G401 (cell line): ENCODE data around the gene OPCML. TPM values are rescaled to one million over a fixed set of nuclear protein-coding genes. Genes with fewer than 3 reads are reported as not detected.
A peak's percentile ranks its signal among the peaks of the same experiment; 100 is the strongest.

Experiments
- DNase-seq: peaks from one replicate; pipeline ENCODE4 v3.0.0-alpha.2; 2015; ENCODE audit warnings: low spot score
- in situ Hi-C: cut with HindIII; loops from 2 replicates; pipeline ENCODE4 v1.10.0; 2016; ENCODE audit warnings: low sequenced_read_pairs, mixed read lengths
- total RNA-seq: library from RNA; depleted of rRNA; stranded (reverse); fragments of >200 nt; shearing (Covaris generic); gene quantifications from 2 replicates; pipeline ENCODE4 v1.2.3, GENCODE V29; 2014

The OPCML gene
- total RNA-seq, 1 experiment from 2014 or later, result not detected

GRCh38 chr11:133133050-133133449 lies 399.3 kb downstream of the OPCML start:
- in situ Hi-C loops, result no loop called here
- DNase-seq, result no peak

DNA sequence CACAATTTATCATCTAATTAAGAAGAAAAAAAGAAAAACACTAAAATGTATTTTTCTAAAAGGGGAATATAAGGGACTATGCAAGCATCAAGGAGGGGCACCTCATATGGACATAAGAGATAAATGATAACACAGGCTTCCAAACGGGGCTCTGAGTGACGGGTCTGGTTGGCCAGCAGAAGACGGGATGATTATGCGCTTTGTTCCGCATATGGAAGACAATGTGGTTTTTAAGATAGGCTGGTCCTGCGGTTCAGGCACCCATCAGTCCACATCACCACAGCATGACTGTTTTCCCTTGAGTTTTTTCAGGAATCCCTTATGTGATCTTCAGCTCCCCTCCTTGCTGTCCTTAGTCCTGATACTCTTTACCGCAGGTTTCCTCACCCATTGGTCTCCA lies 404.6 kb downstream of the OPCML start:
- in situ Hi-C loops, result no loop called here
- no peak for DNase-seq

DNA sequence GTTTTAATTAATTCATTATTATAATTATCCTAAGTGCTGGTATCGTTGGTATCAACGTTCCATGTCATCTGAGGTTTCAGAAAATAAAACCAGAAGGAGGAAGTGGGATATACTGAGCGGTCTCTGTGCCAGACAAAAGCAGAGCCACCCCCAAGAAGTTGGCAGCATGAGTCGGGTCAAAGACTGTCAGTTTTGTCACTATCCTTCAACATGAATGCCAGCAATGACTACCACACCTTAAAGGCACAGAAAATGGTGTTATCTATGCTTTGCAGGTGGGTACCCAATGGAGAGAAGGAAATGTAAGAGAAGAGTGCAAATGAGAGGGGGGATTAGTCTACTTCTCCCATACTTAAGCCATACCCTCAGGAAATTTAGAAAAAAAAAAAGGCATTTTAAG lies 408.5 kb downstream of the OPCML start:
- DNase-seq, result no peak
- in situ Hi-C loops, result no loop called here

GRCh38 chr11:133123366-133123765 lies 408.9 kb downstream of the OPCML start:
- in situ Hi-C loops, result no loop called here
- DNase-seq, result peak; percentile 55

DNA sequence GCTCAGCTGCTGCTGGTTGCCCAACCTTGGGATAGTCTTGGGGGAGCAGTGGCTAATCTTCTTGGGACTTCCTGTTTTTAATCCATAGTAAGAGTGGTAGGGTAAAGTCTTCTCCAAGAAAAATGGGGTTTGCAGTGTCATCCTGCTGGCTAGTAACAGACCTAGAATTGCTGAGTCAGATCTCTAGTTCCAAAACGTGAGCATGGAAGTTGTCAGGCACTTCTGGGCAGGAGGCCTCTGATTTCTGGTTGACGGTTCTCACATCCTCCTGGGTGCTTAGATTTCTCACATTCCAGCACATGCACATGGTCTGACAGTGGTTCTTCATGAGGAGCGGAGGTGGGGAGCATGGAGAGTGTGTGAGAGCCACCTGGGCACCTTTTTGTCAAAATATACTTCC lies 410.0 kb downstream of the OPCML start:
- DNase-seq, result no peak
- in situ Hi-C loops, result no loop called here

DNA sequence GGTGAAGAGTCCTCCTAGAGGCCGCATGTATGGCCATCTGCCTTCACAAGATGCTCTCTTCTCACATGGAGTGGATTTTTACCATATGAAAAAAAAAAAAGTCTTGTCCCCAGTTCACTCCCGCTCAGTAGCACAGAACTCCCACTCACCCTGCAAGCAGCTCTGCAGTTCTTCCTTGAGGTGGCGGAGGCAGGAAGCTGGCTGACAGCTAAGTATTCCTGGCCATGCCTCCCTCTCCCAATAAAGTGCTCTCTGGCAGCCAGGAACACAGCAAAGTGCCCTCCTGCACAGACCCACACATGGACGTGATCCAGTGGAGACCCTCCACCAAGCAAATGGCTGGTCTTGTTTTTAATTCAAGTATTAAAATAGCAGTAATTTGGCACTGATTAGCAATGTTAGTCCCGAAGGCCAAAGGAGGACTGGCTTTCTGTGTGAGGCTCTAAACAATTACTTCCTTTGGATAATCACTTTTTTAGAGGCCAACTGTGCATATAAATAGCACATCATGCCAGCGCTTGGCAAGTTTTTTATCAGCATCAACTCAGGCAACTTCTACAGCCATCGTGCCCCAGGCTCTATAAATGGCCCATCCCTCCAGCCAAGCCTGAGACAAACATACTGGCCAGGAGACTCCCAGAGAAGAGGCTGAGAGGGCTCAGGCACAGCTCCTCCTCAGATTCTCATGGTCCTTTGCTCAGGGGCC lies 413.6 kb downstream of the OPCML start:
- DNase-seq, result no peak
- in situ Hi-C loops, result no loop called here

DNA sequence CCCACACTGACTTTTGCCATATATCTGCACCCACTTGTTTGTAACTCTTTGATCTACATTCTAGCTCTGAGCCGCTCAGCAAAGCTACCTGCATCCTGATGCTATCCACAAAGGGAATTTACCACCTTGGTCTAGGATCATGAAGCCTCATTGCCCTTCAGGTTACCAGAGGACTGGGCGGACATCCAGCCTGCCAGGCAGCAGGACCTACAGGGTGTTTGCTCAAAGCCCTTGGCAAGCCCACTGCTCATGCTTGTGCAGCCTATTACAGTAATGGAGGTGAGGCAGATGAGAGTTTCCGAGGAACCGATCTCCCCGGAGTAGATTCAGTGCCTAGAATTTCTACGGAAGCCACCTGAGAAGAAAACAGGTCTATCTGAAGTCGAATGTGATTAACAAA lies 417.2 kb downstream of the OPCML start:
- DNase-seq, result peak; percentile 47
- in situ Hi-C loops, result no loop called here

DNA sequence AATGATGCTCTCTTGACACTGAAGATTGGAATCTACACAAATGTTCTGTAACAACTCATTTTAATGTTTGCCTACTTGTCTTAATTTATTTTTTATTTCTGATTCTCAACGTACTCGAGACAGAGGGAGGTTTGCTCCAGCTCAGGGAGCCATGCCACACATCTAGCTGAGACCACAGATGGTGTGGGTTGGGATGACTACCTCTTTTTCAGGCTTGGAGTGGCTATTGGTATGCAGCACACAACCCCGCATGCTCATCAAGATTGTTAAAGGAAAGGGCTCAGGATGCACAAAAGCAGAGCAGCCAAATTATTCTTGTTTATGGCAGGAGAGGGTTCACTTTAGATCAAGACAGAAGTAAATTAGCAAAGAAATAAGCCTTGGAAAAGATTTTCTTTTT lies 424.5 kb downstream of the OPCML start:
- peak; percentile 23 for DNase-seq
- in situ Hi-C loops, result no loop called here

GRCh38 chr11:133107136-133107535 lies 425.2 kb downstream of the OPCML start:
- in situ Hi-C loops, result no loop called here
- DNase-seq, result no peak

DNA sequence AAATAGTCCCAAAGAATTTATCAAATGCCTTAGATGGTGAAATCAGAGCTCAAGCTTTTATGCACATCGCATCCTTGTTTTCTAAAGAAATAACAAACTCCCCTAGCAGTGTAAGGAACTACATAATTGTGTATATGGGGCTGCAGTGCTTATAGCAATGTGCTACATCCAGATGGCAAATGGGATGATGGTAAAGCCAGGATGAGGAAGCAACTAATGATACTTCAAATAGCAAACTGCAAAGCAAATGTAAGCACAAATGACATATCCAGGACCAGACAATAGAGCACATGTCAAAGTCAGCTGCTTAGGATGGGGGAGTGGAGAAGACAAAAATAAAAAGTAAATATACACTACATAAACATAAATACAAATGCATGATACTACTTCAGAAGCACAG lies 425.9 kb downstream of the OPCML start:
- in situ Hi-C loops, result no loop called here
- no peak for DNase-seq

DNA sequence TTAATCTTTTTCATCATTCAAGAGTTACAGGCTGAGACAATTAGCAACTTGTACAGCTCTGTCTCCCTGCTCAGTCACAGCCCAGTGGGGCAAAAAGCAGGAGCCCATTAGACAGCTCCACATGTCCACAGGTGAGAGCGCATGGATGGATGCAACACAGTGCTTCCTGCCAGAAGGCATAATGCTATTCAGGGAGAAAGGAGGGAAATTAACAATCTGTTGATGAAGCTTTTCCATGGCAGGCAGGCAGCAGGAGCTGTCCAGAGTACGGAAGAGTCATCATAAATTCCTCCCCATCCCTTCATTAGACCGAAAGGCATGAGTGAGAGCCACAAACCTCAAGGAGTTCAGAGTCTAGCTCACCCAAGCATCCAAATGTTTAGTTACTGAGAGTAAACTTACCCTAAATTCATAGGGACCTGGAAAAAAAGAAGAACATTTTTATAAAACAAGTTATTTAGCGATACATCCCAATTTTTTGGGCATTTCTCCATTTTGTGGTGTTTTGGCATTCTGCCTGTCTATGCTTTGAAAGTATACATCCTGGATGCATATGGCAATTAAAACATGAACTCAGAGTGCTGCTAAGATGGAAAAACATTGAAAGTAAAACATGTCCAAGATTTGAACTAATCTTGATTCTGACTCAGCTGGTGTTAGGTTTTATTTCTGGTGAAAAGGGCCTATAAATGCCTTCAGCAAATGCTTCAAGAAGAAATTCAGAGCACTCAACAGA lies 428.1 kb downstream of the OPCML start:
- DNase-seq, result peak; percentile 81
- in situ Hi-C loops, result no loop called here

DNA sequence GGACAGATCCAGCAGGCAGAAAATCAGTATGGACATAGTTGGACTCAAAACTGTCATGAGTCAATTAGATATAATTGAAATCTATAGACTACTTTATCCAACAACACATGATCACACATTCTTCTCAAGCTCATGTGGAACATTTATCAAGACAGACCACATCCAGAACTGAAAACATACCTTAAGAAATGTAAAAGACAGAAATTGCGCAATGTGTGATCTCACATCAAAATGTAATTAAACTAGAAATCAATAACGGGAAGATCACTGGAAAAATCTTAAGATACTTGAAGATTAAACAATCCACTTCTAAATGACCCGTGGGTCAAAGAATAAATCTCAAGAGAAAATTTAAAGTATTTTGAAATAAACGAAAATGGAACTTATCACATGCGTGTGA lies 435.3 kb downstream of the OPCML start:
- in situ Hi-C loops, result no loop called here
- DNase-seq, result no peak

GRCh38 chr11:133086518-133086917 lies 445.8 kb downstream of the OPCML start:
- in situ Hi-C loops, result no loop called here
- DNase-seq, result no peak

- peak; percentile 49 for DNase-seq
- in situ Hi-C loops, result no loop called here
Measured at GRCh38 chr11:133082841-133083488, 449.3 kb downstream of the OPCML start.

GRCh38 chr11:133082453-133082781 lies 449.9 kb downstream of the OPCML start:
- DNase-seq, result no peak
- in situ Hi-C loops, result no loop called here

DNA sequence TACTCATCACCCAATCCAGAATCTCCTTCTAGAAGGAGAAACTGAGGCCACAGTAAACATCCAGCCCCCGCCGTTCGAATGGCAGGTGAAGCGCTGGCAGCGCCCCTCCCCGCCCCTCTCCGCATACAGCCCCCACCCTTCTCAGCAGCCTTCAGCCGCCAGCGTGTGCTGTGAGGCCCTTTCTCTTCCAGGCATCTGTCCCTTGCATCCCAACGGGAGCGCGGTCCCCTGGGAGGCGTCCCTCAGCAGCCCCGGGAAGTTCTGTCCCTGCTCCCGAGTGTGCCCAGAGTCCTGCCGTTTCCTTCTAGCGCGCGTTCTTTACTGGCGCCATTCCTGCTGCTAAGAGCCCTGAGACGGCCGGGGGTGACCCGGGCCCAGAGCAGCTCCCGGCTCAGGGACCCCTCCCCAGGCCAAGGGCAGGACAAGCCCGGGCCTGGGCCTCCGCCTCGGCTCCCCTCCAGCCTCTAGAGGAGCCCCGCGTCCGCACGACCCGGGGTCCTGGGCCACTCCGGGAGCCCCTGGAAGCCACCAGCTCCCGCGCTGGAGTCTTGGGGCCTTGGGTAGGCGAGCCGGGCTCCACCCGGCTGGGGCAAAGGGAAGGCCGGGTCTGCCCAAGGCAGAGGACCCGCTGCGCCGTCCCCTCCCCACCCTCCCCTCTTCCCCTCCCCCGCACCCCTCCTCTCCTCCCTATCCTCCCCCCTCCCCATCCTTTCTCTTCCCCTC lies 450.4 kb downstream of the OPCML start:
- DNase-seq, result no peak
- in situ Hi-C loops, result no loop called here

- in situ Hi-C loops, result no loop called here
- DNase-seq, result no peak
Measured at GRCh38 chr11:133081020-133081419, 451.3 kb downstream of the OPCML start.

DNA sequence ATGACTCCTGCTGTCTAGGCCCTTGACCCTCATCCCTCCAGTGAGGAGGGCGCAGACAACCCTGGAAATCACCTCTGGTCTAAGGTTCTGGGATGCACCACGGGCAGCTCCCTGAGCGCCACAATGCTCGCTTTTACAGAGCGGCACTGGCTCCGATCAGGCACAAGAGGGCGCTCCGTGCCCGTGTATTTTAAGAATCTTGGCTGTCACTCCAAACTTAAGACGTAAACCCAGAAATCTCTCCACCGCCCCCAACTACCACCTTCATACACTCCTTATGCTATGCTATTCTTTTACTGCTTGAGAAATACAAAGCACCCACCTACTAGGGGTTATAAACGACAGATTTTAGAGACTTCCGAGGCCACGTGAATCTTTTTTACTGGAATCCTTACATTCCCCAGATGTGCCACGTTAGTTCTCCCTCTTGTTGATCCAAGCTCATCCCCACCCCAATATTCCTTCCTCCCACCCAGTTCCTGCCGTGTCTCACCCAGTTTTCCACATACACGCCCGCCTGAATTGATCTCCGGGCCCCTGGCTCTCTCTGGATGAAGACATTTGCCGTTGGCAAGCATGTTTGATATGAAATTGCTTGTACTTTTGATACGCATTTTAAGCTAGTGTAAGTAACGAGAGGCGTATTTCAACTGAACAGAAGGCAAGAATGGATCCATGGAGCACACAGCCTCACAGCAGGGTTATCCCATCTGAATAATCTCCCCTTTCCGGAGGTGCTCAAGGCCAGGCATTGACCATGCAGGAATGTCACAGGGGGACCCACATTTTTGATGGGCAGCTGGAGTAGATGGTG lies 453.5 kb downstream of the OPCML start:
- in situ Hi-C loops, result no loop called here
- DNase-seq, result peak; percentile 70

DNA sequence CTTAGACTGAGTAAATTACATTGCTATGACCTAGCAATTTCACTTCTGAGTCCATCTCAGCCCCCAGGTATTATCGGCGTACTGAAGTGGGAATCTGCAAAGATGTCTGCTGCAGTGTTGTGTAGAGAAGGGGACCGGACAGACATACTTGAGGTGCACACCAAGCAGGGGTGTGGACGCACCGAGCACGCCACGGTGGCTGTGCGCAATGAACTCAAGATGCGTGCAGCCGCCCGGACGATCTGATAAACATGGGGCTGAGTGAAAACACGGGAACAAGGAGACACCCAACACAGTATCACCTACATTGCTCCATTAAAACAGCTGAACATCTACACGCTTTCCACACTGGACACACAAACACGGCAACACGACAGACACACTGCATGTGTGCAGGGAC lies 454.3 kb downstream of the OPCML start:
- in situ Hi-C loops, result no loop called here

More for the DNA sequence above, 454.3 kb downstream of the OPCML start:
- no peak for DNase-seq
